HG03520 (cell line): ENCODE data around the gene IGF1.
"Not testable (repeated sequence)": the region's sequence is repeated elsewhere in the genome, so short reads cannot be mapped to it uniquely, and the experiment has no call there.

Experiments
- ATAC-seq: cut with Tn5 transposase; IDR thresholded peaks from one replicate; pipeline ENCODE4 v1.9.1; 2021; ENCODE audit warnings: mild to moderate bottlenecking, moderate library complexity; ENCODE audit not compliant: unreplicated experiment

Gene IGF1

GRCh38 chr12:102462795-102463465 lies 17.4 kb downstream of the IGF1 start:
- no peak for ATAC-seq

GRCh38 chr12:102462386-102462785 lies 18.0 kb downstream of the IGF1 start:
- ATAC-seq: no peak

- no peak for ATAC-seq
These were observed 18.9 kb downstream of the IGF1 start for GRCh38 chr12:102461501-102461900.

GRCh38 chr12:102459314-102459713 lies 21.0 kb downstream of the IGF1 start:
- ATAC-seq: no peak

- no peak for ATAC-seq
These were observed 25.3 kb downstream of the IGF1 start for GRCh38 chr12:102454808-102455760.

- no peak for ATAC-seq
These were observed 26.0 kb downstream of the IGF1 start for GRCh38 chr12:102454330-102454729.

GRCh38 chr12:102452605-102453004 lies 27.8 kb downstream of the IGF1 start:
- ATAC-seq: no peak

GRCh38 chr12:102449018-102449417 lies 31.3 kb downstream of the IGF1 start:
- ATAC-seq: not testable (repeated sequence)

- not testable (repeated sequence) for ATAC-seq
These were observed 32.9 kb downstream of the IGF1 start for GRCh38 chr12:102447426-102447825.

GRCh38 chr12:102444707-102445106 lies 35.7 kb downstream of the IGF1 start:
- ATAC-seq: no peak

GRCh38 chr12:102444093-102444492 lies 36.3 kb downstream of the IGF1 start:
- no peak for ATAC-seq

GRCh38 chr12:102441077-102441596 lies 39.2 kb downstream of the IGF1 start:
- ATAC-seq: no peak

GRCh38 chr12:102439426-102440405 lies 40.6 kb downstream of the IGF1 start:
- no peak for ATAC-seq

- ATAC-seq: no peak
These were observed 41.5 kb downstream of the IGF1 start for GRCh38 chr12:102438827-102439210.

GRCh38 chr12:102438047-102438826 lies 42.1 kb downstream of the IGF1 start:
- ATAC-seq: no peak

- no peak for ATAC-seq
These were observed 42.9 kb downstream of the IGF1 start for GRCh38 chr12:102437511-102437910.

- no peak for ATAC-seq
These were observed 43.5 kb downstream of the IGF1 start for GRCh38 chr12:102436867-102437266.

- ATAC-seq: no peak
These were observed 44.4 kb downstream of the IGF1 start for GRCh38 chr12:102435827-102436436.

- ATAC-seq: no peak
These were observed 47.1 kb downstream of the IGF1 start for GRCh38 chr12:102433304-102433703.
